GM21723 (cell line): Measurements from ENCODE around the gene PLRG1.
"Not testable (repeated sequence)": the region's sequence is repeated elsewhere in the genome, so short reads cannot be mapped to it uniquely, and the experiment has no call there.

Source experiments
- ATAC-seq: cut with Tn5 transposase; IDR thresholded peaks from one replicate; pipeline ENCODE4 v1.9.1; 2021; ENCODE audit warnings: mild to moderate bottlenecking, moderate library complexity; ENCODE audit not compliant: unreplicated experiment

Gene PLRG1

DNA sequence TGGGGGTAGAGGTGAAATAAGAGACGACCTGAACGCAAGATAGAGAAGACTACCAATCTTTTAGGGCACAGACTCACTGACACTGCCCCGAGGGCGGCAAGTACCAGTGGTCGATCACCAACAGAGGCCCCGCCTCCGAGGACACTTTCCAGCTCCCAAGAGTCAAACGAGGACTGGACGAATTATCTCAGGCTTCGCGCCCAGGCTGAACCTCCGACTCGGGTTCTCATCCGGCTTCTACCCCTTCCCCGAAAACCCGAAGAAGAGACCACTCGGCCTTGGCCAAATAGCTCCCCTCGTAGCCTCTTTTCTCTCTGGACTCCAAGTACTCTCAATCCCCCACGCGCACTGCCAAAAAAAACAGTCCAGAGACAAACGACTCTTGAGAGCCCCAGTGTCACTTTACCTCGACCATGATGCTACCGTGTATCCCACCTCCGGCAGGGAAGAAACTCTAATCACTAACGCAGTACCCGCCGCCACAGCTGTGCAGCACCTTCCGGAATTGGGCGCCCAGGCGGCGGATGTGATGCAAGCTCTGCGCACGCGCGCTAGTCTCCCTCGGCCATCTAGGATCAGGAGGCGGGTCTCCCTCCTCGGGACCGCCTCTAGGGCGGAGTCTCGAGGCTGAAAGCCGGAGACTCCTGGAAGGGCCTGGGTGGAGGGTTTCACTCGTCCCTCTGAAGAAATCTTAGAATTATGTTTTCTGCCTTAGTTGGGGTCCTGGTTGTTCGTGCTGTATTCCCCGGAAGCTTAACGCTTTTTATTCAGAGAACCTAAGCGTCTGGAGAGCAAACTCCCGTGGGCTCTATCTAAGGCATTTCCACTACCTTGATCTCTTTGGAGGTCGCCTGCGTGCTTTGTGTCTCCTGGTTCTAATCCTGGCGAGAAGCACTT lies at the start of gene PLRG1:
PLRG1 (minus strand) TSS at position 507 of the 897 bp plus-strand sequence; CDS start at position 415, 92 bp downstream.
- ATAC-seq: peak; percentile 98

DNA sequence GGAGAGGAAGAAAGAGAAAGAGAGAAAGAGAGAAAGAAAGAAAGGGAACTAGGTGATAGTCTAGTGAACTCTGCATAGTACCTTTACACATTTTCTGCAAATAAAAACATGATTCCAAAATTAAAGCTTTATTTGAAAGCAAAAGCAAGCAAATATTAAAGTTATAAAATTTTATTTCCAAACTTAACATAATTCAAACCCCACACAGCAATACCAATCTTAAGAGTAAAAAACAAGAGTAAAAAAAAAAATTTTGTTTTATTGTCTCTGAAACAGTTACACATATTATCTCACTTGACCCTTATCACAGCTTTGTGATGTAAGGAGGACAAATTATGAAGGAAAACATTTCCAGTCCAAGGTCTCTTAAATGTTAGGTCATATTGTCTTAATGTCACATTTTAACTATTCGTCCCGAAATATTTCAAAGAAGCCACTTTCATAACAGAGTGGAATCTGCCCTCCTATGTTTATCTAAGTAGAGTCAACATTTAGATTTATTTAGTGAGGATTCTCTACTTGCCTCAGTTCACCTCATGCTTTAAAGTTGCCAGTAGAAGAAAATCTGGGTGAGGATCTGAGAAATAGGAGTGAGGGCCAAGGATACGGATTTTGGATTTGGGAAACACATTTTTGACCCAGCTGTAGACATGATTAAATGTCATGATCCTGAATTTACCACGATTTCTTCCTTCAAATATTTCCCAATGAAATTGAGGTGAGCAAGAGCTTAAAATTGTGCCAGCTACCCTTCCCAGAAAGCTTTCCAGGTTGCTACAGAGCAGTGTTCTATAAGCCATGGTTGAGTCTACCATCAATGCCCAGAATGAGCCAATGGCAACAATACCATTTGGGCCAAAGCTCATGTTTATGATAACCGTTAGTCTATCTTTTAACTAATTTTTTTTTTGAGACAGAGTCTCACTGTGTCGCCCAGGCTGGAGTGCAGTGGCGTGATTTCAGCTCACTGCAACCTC lies 47.9 kb upstream of the PLRG1 start:
- ATAC-seq: no peak

DNA sequence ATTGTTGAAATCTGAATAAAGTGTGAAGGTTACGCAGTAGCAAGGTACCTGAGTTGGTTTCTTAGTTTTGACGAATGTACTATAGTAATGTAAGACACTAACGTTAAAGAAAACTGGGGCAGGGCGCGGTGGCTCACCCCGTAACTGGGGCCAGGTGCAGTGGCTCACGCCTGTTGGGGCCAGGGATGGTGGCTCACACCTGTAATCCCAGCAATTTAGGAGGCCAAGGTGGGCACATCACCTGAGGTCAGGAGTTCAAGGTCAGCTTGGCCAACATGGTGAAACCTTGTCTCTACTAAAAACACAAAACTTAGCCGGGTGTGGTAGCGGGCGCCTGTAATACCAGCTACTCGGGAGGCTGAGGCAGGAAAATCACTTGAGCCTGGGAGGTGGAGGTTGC lies 47.1 kb upstream of the PLRG1 start:
- ATAC-seq: not testable (repeated sequence)

DNA sequence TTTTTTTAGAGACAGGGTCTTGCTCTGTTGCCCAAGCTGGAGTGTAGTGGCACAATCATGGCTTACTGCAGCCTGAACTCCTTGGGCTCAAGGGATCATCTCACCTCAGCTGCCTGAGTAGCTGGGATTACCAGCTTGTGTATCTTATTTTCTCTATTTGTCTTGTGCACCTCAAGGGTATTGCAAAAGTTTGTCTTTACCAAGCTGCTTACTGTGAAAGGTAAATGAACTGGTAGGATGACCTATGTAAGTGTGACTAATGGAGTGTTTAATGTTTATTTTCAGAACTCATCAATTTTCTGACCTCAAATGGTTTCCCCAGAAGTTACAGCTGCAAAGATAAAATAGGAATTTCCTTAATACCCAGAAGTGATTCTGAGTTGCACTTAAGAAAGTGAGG lies 45.6 kb upstream of the PLRG1 start:
- ATAC-seq: no peak

DNA sequence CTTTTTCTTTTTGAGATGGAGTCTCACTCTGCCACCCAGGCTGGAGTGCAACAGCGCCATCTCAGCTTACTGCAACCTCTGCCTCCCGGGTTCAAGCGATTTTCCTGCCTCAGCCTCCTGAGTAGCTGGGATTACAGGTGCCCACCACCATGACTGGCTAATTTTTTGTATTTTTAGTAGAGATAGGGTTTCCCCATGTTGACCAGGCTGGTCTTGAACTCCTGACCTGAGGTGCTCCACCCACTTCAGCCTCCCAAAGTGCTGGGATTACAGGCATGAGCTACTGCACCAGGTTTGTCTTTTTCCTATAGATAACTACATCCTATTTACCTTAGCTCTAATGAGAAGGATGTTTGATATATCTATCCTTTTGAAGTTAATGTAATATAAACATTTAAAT lies 44.1 kb upstream of the PLRG1 start:
- not testable (repeated sequence) for ATAC-seq

DNA sequence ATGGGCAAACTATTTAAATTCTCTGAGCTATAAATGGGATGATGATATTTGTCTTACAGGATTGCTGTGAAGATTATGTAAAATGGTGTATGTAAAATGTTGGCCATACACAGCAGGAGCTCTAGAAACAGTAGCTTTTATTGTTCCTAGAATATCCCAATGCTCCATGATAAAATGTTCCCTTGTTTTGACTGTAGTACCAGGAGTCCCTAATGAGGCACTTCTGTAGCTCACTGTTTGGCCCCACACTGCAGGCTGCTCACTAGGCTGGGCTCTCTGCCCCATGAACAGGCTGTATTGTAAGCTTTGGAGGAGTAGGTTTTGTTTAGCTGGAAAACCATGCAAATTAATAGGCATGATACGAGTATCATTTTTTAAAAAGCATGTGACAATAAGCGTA lies 43.7 kb upstream of the PLRG1 start:
- no peak for ATAC-seq

DNA sequence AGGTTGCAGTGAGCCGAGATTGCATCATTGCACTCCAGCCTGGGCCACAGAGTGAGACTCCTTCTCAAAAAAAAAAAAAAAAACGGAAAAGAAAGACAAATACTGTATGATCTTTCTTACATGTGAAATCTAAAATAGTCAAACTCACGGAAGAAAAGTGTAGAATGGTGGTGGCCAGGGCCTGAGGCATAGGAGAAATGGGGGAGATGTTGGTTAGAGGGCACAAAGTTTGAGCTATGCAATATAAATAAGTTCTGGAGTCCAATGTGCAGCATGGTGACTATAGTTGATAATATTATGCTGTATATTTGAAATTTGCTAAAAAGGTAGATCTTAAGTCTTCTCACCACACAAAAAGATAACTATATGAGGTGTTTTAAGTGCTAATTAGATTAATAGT lies 41.7 kb upstream of the PLRG1 start:
- ATAC-seq: no peak

DNA sequence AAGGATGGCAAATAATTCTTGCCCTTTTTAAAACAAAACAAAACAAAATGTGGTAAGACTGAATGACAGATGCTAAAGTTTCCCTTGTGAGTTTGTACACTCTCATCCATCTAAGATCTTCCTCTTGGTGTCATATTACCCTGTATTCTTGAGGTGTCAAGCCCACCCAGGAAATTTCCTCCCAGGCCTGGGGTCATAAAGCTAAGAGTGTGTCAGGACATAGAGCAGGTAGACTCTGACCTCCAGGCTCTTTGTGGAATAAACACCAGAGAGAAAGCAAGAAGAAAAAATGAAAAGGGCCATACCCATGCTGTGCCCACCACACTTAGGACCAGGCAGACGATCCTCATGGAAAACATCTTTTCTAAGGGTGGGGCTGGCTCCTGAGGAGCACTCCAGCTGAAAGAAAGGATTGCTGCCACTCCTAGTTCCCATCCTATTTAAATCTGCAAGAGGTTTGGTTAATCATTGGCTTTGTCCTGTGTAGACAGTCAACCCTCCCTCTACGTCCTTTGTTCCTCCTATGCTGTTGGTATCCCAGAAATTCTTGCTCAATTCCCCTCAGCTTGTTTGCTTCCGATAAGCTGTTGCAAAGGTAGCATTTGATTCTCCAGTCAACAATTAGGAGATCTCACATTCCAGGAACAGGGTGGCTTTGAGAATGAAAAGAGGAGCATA lies 40.3 kb upstream of the PLRG1 start, which contains the start of gene FGA:
FGA (minus strand) TSS at position 414 of the 678 bp plus-strand sequence; CDS start at position 359, 55 bp downstream.
- ATAC-seq: no peak

DNA sequence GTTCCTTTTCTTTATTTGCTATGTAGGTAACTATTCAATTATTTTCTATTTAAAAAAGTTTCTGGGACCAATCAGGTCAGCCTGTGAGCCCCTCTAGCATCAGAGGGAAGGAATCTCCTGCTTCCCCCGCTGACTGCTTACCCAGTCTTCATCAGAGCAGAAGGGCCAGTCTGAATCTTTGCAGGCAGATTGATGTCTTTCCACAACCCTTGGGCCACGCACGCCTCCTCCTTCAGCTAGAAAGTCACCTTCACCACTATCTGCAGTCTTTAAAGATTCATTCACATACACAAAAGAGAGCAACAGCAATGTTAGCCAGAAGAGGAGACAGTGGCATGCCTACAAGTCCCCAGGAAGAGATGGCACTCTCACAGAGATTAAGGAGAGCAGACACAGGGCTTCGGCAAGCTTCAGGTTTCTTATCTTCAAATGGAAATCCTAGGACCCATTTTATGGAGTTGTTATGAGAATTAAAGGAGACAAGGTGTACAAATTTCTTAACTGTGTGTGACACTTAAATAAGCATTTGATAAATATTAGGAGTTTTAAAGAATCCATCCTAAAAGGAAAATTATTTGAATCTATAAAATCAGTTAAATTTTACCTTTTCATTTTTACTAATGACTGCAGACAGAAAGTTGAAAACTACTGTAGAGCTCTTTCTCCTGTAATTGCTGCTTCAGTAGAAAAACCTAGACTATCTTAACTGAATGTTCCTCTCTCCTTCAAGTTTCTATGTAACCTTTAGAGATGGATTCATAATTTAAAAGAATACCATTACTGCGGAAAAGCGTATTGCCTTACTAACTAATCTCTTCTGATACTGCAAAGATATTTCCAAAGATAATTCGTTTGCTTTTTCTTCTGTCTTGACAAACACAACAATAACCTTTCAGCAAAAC lies 39.3 kb upstream of the PLRG1 start:
- no peak for ATAC-seq

DNA sequence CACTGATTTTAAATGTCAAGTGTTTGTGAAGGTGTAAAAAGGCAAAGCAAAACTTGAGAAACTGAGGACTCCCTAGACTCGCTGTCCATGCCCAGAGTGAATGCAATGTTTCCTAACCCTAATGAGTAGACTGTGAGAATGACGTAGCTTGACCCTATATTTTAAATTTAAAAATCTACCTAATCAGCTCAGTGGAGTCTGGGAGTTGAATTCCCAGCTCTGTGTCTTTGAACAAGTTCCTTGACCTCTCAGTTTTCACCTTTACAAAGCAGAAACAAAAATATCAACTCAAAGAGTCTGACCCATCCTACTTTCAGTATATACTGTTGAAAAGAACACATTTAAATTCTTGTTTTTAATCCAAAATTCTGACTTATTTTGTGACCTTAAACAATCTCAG lies 38.0 kb upstream of the PLRG1 start:
- no peak for ATAC-seq

DNA sequence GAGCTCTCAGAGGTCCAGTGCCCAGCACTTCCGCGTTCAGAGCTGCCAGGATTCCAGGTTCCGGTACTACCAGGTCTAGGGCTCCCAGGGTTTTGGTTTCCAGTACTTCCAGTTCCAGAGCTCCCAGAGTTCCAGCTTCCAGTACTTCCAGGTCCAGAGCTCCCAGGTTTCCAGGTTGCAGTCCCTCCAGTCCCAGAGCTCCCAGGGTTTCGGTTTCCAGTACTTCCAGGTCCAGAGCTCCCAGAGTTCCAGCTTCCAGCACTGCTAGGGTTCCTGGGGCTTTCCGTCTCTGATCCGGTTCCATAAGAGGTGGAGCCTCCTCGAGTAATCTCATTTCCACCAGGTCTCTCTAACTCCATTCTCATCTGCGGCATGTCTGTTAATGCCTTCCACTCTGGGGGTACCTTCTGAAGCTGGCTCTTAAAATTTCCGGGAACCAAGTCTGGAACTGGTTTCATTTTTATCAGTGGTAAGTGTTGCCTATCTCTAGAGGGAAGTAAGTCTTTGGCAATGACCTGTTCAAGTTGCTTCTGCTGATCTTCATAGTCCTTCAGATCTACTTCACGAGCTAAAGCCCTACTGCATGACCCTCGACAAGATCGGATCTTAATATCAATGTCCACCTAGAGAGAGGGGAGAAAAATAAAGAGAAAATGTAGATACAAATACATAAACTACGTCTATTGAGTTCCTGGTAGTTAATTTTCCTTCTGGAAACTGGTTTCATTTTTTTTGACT lies 36.3 kb upstream of the PLRG1 start:
- no peak for ATAC-seq

DNA sequence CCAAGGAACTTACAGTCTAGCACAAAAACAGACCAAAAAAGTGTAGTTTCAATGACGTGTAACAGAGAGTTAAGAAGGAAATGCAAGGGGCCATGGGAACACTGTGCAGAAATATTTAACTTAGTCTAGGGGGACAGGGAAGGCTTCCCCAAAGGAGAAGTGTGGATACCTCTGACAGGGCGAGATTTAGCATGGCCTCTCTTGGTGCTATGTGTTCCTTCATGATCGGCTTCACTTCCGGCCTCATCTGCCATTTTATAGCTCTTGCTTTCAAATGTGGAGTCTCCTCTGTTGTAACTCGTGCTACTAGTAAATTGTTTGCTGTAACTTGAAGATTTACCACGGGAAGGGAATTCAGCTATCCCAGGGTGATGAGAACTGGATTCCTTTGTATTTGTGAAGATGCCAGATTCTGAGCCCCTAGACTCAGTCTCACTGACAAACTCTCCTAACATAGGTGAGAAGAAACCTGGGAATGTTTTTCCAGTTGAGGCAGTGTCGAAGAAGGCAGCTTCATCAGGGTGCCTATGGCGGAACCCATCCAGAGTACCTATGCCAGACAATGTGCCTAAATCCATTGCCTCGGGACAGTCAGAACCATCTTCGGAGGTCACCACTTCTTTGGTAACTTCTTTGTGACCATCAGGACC lies 35.3 kb upstream of the PLRG1 start:
- no peak for ATAC-seq

DNA sequence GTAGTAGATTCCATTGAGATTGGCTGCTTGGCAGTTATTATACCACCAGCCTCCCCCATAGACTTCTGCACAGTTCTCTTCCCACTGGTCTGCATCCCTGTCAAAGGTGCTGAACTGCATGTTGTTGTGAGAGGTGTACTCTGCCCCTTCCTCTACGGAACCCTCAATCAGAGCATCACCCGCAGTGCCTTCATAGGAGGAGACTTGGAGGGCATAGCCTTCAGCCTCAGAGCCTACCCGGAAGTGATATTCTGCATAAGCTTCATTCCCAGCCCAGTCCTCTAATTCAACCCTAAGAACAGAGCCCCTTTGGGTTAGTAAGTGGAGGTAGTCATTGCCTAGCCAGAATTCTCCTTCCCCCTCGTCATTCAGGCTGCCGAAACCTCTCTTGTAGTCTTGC lies 34.1 kb upstream of the PLRG1 start:
- no peak for ATAC-seq

DNA sequence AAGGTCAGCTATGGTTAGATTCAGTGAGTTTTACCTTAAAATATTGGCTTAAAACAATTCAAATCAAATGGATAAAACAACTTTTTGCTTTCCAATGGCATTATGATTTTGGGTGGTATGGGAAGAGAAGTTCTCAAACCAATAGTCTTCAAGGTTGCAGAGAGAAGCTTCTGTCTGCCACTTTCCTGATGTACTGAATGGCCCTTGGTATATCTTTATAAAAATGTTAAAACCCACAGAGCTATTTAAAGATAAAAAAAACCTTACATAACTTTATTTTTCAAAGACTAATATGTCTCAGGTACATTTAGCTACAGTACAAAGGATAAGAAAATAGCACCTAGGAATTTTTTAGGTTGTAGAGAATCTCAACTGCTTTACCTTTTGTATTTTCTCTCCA lies 33.5 kb upstream of the PLRG1 start:
- no peak for ATAC-seq

DNA sequence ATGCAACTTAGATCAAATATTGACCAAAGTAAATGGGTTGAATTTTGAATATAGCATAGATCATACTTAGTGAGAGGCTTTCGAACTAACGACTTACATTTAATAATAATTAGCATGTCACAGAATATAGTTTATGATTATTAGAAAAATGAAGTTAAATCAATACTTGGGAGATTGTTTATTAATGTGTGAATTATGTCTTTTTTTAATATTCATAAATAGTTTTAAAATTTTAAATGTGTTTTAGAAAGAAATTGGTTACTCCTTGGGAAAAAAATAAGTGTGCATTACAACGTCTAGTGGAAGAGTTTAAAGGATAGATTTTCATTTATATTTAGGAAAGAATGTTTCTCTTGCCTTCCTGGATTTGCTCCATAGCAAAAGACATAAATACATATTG lies 33.0 kb upstream of the PLRG1 start:
- ATAC-seq: no peak

DNA sequence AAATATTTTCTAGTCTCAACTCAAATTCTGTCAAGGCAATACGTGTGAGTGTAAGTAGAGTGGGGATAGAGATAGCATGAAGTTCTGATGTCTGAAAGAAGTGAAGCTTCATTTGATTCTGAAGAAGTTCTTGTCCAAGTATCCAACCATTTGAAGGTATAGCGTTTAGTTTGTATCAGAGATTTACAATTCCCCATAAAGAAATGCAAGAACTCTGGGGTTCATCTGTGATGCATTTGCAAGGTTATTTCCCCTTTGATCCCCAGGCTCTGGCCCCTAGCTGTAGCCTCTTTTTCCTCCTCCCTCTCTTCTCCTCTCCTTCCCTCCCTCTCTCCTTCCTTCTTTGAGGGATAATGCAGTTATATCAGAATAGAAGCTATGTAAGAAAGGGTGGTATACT lies 32.5 kb upstream of the PLRG1 start:
- ATAC-seq: no peak

DNA sequence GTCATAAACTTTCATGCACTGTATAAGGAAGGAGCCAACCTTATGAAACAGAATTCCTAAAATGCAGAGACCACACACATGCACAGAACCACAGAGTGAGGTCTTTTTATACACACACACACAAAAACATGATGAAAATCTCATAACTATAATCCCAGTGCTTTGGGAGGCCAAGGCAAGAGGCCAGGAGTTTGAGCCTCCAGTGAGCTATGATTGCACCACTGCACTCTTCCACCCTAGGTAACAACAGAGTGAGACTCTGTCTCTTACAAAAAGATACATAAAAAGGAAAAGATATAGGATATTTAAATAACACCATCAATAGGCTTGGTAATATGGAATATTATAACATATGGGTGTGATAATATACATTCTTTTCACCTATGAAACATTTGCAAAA lies 29.7 kb upstream of the PLRG1 start:
- no peak for ATAC-seq

DNA sequence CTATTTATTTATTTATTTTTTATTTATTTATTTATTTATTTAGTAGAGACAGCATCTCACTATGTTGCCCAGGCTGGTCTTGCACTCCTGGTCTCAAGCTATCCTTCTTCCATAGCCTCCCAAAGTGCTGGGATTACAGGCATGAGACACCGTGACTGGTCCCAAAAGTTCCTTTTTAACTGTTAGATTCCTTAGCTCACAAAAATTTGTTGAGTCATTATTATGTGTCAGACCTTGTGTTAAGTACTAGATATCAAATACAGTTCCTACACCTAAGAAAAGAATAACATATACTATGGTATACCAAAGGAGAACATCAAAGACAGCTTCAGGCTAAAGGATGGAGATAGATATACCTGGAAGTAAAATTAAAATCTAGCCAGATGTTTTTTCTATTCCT lies 28.7 kb upstream of the PLRG1 start:
- no peak for ATAC-seq

DNA sequence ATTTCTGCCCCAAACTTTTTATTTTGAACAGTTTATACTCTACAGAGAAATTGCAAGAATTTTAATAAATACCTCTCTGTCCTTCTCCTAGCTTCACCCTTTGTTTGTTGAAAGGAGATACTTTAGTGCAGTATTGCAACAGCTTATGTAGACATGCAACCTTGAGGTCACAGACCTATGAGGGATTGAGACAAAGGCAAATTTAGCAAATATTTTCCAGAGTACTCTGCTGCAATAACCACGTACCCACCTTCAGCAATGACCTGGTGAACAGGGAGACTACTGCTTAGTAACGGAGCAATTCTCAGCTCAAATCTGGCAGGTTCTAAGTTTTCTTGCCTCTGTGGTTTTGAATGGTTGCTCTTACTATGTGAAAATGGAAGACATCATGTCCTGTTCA lies 27.1 kb upstream of the PLRG1 start:
- ATAC-seq: no peak
